ENCODE measurements around the gene ULK3. TPM values are rescaled to one million over a fixed set of nuclear protein-coding genes. Genes with fewer than 3 reads are reported as not detected.

Gene ULK3
- total RNA-seq, 4 donors from 2014 or later, result 39.0 to 56.5 (median 48.1) TPM

- in situ Hi-C loops (cut with MboI; ENCODE audit: low sequenced_read_pairs in 4 of 4), result no loop called here
- H3K4me3 ChIP-seq, result no peak overlapping the region
- H3K27me3 ChIP-seq, result no peaks in the 10 kb centered on the region
- H3K4me1 ChIP-seq, result peaks cover 23 to 24% of the 10 kb centered on the region in 2 donors
- peak; percentile 92 to 99 (median 98) for TF ChIP-seq CTCF (IDR thresholded peaks at IDR 0.05 in 4 of 5, conservative IDR thresholded peaks at IDR 0.05 in 1 of 5)
- TF ChIP-seq POLR2A (IDR thresholded peaks at IDR 0.05), result no peak
- H3K9me3 ChIP-seq, result no peaks in the 10 kb centered on the region
- H3K36me3 ChIP-seq, result peaks cover 0 to 13% of the 10 kb centered on the region in 2 donors
- intact Hi-C loops (cut with DNase I; ENCODE audit: low total_unique reads), result loop anchor here (1.0 kb wide), 2 partner anchors 18 to 29 kb away; partner anchors contain the start of gene CSK
- H3K27ac ChIP-seq, result peak overlapping the region; percentile 71 to 84 (median 75)
- DNase-seq (peak; percentile 52 to 71), ATAC-seq (peak; percentile 69 to 85)
These were observed 42.9 kb downstream of the ULK3 start for GRCh38 chr15:74799856-74800558.

GRCh38 chr15:74799255-74799855 lies 43.6 kb downstream of the ULK3 start:
- intact Hi-C loops (cut with DNase I; ENCODE audit: low total_unique reads), result no loop called here

GRCh38 chr15:74798388-74799254 lies 44.3 kb downstream of the ULK3 start:
- H3K36me3 ChIP-seq, result peaks cover 0 to 13% of the 10 kb centered on the region in 2 donors
- TF ChIP-seq CTCF (IDR thresholded peaks at IDR 0.05 in 4 of 5, conservative IDR thresholded peaks at IDR 0.05 in 1 of 5), result peak in 3 of 5 experiments; percentile 16 to 30 (median 17)
- TF ChIP-seq POLR2A (IDR thresholded peaks at IDR 0.05), result peak in 1 of 2 donors; percentile 9
- intact Hi-C loops (cut with DNase I; ENCODE audit: low total_unique reads), result no loop called here
- peaks cover 23 to 24% of the 10 kb centered on the region in 2 donors for H3K4me1 ChIP-seq
- no peaks in the 10 kb centered on the region for H3K9me3 ChIP-seq
- no peak overlapping the region for H3K4me3 ChIP-seq
- ATAC-seq (peak; percentile 79 to 84), DNase-seq (peak; percentile 80 to 88)
- in situ Hi-C loops (cut with MboI; ENCODE audit: low sequenced_read_pairs in 4 of 4), result no loop called here
- peak overlapping the region; percentile 71 to 84 (median 75) for H3K27ac ChIP-seq
- no peaks in the 10 kb centered on the region for H3K27me3 ChIP-seq

More at GRCh38 chr15:74799255-74799855, 43.6 kb downstream of the ULK3 start:
- Histone ChIP-seq H3K9me3 (no peaks in the 10 kb centered on the region), H3K27ac (peak overlapping the region; percentile 71 to 84 (median 75)), H3K4me3 (no peak overlapping the region), H3K27me3 (no peaks in the 10 kb centered on the region), H3K4me1 (peaks cover 23 to 24% of the 10 kb centered on the region in 2 donors), H3K36me3 (peaks cover 0 to 13% of the 10 kb centered on the region in 2 donors)
- no peak for ATAC-seq
- in situ Hi-C loops (cut with MboI; ENCODE audit: low sequenced_read_pairs in 4 of 4), result no loop called here
- TF ChIP-seq POLR2A (IDR thresholded peaks at IDR 0.05), result no peak
- TF ChIP-seq CTCF (IDR thresholded peaks at IDR 0.05 in 4 of 5, conservative IDR thresholded peaks at IDR 0.05 in 1 of 5), result no peak
- no peak for DNase-seq

GRCh38 chr15:74795966-74796625 lies 46.9 kb downstream of the ULK3 start:
- no peak overlapping the region for H3K27ac ChIP-seq
- ATAC-seq (no peak), DNase-seq (no peak)
- H3K27me3 ChIP-seq, result no peaks in the 10 kb centered on the region
- intact Hi-C loops (cut with DNase I; ENCODE audit: low total_unique reads) (no loop called here), in situ Hi-C loops (cut with MboI; ENCODE audit: low sequenced_read_pairs in 4 of 4) (no loop called here)
- no peak for TF ChIP-seq CTCF (IDR thresholded peaks at IDR 0.05 in 4 of 5, conservative IDR thresholded peaks at IDR 0.05 in 1 of 5)
- no peak for TF ChIP-seq POLR2A (IDR thresholded peaks at IDR 0.05)
- no peak overlapping the region for H3K4me3 ChIP-seq
- no peaks in the 10 kb centered on the region for H3K36me3 ChIP-seq
- peaks cover 23 to 30% of the 10 kb centered on the region in 2 donors for H3K4me1 ChIP-seq
- no peaks in the 10 kb centered on the region for H3K9me3 ChIP-seq
